ENCODE measurements around the gene GPR150.
"Not testable (repeated sequence)": the region's sequence is repeated elsewhere in the genome, so short reads cannot be mapped to it uniquely, and the experiment has no call there.

GPR150 gene

GRCh38 chr5:95624368-95624767 is 4.5 kb downstream of the GPR150 start:
- DNase-seq, result no peak

GRCh38 chr5:95626701-95627100 is 6.8 kb downstream of the GPR150 start:
- DNase-seq, result no peak

- DNase-seq, result no peak
These were observed 8.3 kb downstream of the GPR150 start for GRCh38 chr5:95627971-95628810.

- no peak for DNase-seq
These were observed 9.0 kb downstream of the GPR150 start for GRCh38 chr5:95628933-95629332.

GRCh38 chr5:95630394-95630917 is 10.6 kb downstream of the GPR150 start:
- no peak for DNase-seq

- DNase-seq, result no peak
These were observed 11.5 kb downstream of the GPR150 start for GRCh38 chr5:95631255-95631958.

- peak; percentile 86 for DNase-seq
These were observed 12.2 kb downstream of the GPR150 start for GRCh38 chr5:95631991-95632675.

- not testable (repeated sequence) for DNase-seq
These were observed 13.1 kb downstream of the GPR150 start for GRCh38 chr5:95632942-95633341.

GRCh38 chr5:95633671-95634070 is 13.8 kb downstream of the GPR150 start:
- DNase-seq, result no peak

- no peak for DNase-seq
These were observed 14.2 kb downstream of the GPR150 start for GRCh38 chr5:95634081-95634480.

- no peak for DNase-seq
These were observed 18.7 kb downstream of the GPR150 start for GRCh38 chr5:95638632-95639031.

- no peak for DNase-seq
These were observed 21.9 kb downstream of the GPR150 start for GRCh38 chr5:95641741-95642220.

GRCh38 chr5:95643152-95643551 is 23.3 kb downstream of the GPR150 start:
- DNase-seq, result no peak

- DNase-seq, result peak; percentile 69
These were observed 24.6 kb downstream of the GPR150 start for GRCh38 chr5:95644351-95645042.

GRCh38 chr5:95646226-95646568 is 26.3 kb downstream of the GPR150 start:
- DNase-seq, result not testable (repeated sequence)

- DNase-seq, result peak; percentile 97
These were observed 26.9 kb downstream of the GPR150 start, which contains the start of gene RFESD for GRCh38 chr5:95646569-95647431. TSS of gene RFESD (plus strand) at chr5:95646777. CDS start at chr5:95652272, 5,495 bp downstream.

- no peak for DNase-seq
These were observed 28.3 kb downstream of the GPR150 start for GRCh38 chr5:95647886-95648860.

GRCh38 chr5:95649274-95649673 is 29.4 kb downstream of the GPR150 start:
- DNase-seq, result no peak

- no peak for DNase-seq
These were observed 30.1 kb downstream of the GPR150 start for GRCh38 chr5:95649842-95650620.
